Stimulated activated CD4-positive, alpha-beta T cell treated with anti-CD3 and anti-CD28 coated beads, Interleukin-1b, Interleukin-23, amount 100 ng/mL, for 48 hours (primary cell): ENCODE data around the gene NOVA2.
"Not testable (repeated sequence)": the region's sequence is repeated elsewhere in the genome, so short reads cannot be mapped to it uniquely, and the experiment has no call there.

Experiments used
- DNase-seq: peaks from one replicate; pipeline ENCODE4 v3.0.0-alpha.2; 2020

Gene NOVA2

GRCh38 chr19:45920458-45920857 is 53.2 kb downstream of the NOVA2 start:
- no peak for DNase-seq

DNA sequence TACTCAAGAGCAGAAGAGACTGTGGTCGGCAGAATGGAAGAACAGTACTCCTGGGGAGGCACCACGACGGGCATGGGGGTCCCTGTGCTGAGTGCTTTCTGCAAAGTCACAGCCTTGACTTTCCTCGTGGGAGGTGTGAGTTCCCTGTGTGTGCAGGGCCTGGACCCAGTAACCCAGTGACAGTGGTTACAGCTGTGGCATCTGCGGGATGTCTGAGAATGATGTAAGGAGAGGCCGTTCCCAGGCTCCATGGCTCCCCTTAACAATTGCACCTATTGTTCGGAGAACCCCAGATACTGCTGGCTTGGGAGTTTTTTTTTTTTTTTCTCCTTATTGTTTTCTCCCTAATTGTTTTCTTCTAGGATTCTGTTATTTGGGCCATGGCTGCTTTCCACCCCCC is 54.0 kb downstream of the NOVA2 start:
- DNase-seq = no peak

DNA sequence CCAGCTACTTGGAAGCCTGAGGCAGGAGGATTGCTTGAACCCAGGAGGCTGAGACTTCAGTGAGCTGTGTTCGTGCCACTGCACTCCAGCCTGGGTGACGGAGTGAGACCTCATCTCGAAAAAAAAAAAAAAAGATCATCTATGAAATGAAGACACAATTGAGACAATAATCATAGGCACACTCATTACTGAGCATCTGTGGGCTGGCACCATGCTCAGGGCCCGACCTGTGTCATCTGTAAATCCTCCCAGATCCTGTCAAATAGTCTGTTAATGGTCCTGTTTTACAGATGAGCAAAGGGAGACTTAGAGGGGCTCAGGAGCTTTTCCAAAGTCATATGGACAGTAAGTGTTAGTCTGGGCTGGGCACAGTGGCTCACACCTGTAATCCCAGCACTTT is 54.9 kb downstream of the NOVA2 start:
- DNase-seq = no peak

DNA sequence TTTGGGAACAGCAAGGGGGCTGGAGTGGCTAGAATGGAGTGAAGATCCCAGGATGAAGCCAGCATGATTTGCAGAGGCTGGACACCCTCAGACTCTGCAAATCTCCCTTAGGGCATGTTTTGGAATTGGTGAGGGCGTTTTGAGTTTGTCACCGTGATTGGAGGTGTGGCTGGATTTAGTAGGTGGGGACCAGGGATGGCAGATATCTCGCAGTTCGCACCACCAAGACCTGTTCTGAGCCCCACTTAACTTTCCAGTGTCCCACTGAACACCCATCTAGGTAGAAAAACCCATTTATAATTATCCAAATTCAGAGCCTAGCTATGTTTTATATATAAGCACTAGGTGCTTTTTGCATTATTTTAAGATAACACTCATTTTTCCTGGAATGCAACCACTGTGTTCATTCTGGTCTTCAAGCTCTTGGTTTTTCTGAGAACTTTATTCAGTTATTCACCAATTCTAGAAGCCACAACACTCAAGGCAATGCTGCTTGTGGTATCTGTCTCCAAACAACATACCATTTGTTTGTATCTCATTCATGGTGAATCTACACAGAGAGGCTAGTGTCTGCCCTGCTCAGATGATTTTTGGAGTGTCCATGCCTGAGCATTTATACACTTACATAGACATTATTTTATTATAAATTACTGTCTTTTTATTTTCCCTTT is 56.1 kb downstream of the NOVA2 start:
- no peak for DNase-seq

DNA sequence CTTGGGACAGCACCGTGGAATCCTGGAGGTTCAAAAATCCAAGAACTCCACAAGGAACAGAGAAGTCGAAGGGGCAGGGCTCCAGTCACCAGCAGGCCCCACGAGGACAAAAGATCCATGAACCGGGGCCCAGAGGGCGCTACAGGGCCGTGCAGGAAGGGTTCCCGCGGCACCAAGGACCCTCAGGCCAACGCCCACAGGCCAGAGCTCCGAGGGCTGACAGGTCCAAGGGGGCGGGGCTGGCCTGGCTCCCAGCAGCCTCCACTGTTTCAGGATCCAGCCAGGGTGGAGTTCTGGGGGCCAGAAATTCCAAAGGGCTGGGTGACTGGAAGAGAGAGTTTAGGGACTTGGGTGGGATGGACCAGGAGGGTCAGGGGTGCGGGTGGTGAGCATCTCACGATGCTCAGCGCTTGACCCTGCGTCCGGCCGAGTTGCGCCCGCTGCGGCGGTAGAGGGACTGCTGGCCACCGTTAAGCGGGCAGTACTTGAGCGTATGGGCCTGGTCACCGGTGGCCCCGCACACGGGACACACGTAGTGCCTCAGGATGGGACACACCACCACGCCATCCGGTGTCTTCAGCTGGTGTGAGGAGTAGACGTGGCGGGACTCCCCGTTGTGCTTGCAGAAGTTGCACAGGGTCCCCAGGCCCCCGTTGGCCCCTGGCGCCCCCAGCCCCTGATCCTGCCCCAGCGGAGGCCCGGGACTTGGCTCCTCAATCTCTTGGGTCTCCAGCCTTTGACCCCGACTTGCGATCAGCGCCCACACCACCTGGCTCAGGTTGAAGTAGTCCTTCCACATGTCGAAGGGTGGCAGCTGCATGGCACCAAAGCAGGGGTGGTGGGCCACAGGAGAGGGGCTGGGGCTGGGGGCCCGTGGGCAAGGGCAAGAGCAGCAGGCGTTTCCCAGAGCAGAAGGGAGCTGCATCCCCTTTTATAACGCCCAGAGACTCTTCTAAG is 59.5 kb downstream of the NOVA2 start, which contains the start of gene NANOS2:
TSS of gene NANOS2 (minus strand) at position 905 of the 957 bp plus-strand sequence. CDS start at position 820, 85 bp downstream.
- DNase-seq = no peak

GRCh38 chr19:45911291-45911690 is 62.4 kb downstream of the NOVA2 start:
- no peak for DNase-seq

GRCh38 chr19:45908956-45909355 is 64.7 kb downstream of the NOVA2 start:
- DNase-seq = no peak

DNA sequence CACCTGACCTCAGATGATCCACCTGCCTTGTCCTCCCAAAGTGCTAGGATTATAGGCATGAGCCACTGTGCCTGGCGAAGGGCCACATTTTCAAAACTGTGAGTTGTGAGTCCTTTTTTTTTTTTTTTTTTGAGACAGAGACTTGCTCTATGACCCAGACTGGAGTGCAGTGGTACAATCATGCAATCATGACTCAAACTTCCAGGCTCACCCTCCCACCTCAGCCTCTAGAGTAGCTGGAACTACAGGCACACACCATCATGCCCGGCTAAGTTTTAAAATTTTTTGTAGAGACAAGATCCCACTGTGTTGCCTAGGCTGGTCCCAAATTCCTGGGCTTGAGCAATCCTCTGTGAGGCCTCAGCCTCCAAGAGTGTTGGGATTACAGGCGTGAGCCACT is 67.4 kb downstream of the NOVA2 start:
- DNase-seq = no peak

DNA sequence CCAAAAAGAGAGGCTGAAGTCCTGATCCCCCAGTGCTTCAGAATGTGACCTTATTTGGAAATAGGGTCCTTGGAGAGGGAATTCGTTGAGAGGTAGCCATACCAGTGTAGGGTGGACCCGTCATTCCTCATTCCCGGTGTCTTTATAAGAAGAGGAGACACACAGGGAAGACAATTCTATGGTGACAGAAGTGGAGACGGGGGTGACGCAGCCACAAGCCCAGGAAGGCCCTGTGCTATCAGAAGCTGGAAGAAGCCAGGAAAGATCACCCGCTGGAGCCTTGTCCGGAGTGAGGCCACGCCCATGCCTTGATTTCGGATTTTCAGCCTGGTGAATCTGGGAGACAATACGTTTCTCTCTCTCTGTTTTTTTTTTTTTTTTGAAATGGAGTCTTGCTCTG is 68.7 kb downstream of the NOVA2 start:
- no peak for DNase-seq

DNA sequence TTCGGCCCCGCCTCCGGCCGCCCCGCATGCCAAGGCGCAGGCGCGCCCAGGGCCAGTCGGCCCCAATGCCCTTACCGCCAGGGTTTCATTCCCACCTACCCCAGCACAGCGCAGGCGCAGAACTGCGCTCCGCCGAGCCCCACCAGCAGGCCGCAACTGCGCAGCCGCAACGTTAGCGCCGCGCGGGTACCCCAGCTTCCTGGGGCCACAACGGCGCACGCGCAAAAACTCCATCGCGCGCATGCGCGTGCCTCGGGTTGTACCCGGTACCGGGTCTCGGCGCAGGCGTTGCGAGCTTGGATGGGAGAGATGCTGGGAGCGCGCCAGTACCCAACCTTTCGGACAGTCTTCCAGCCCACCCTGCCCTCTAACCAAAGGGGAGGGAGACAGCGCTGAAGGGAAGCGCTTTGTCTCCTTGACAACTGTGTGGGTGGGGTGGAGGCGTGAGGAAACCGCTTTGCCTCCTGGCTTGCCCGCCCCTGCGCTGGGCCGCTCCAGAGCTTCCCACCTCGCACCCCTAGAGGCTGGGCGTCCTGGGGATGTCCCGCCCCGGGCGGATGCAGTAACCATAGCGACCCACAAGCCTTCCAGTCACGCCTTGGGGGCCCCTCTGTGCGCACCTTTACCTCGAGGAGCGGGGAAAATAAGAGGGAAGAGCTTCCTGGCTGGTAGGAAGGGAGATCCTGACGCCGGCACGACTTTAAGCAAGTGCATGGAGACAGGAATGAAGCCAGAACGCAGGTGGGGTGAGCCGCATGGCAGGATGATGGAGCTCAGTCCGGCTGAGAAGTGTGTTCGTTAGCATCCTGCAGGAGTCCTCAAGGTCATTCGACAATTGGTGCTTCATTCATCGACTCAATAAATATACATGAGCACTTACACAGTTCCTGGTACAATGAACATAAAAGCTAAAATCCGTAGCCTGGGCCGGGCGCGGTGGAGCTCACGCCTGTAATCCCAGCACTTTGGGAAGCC is 70.7 kb downstream of the NOVA2 start:
- DNase-seq = peak; percentile 99

- no peak for DNase-seq
These were observed 71.6 kb downstream of the NOVA2 start, which contains the start of gene MYPOP for GRCh38 chr19:45901912-45902650. Gene MYPOP (minus strand): TSS chr19:45902613. CDS start chr19:45901773, 840 bp downstream.

- no peak for DNase-seq
These were observed 72.2 kb downstream of the NOVA2 start for GRCh38 chr19:45901432-45901911.

GRCh38 chr19:45900738-45901431 is 72.8 kb downstream of the NOVA2 start:
- DNase-seq = no peak

- no peak for DNase-seq
These were observed 73.6 kb downstream of the NOVA2 start for GRCh38 chr19:45899919-45900589.

- DNase-seq = no peak
These were observed 74.4 kb downstream of the NOVA2 start for GRCh38 chr19:45899253-45899652.

- DNase-seq = no peak
These were observed 76.3 kb downstream of the NOVA2 start for GRCh38 chr19:45897261-45897812.

GRCh38 chr19:45895983-45896599 is 77.6 kb downstream of the NOVA2 start:
- DNase-seq = not testable (repeated sequence)

- no peak for DNase-seq
These were observed 78.1 kb downstream of the NOVA2 start for GRCh38 chr19:45895519-45895972.

- DNase-seq = no peak
These were observed 82.8 kb downstream of the NOVA2 start for GRCh38 chr19:45890877-45891276.
